Measurements from ENCODE around the gene DRAXIN.

GRCh38 chr1:11764519-11764918, 73.0 kb downstream of the DRAXIN start:
- TF ChIP-seq GATA2 (IDR thresholded peaks at IDR 0.05; ENCODE audit: low read depth, low read length): no peak
- TF ChIP-seq GATA3 (IDR thresholded peaks at IDR 0.05; ENCODE audit: low read depth, low read length): no peak

All from SH-SY5Y (cell line).